Activated CD4-positive, CD25-positive, alpha-beta regulatory T cell treated with anti-CD3 and anti-CD28 coated beads, Interleukin-2, amount 50 U/mL, for 24 hours (primary cell): ENCODE measurements around the gene HCLS1.
"Not testable (repeated sequence)": the region's sequence is repeated elsewhere in the genome, so short reads cannot be mapped to it uniquely, and the experiment has no call there.

ENCODE experiments used
- ATAC-seq, 2 donors: fragments of 150-1000 bp; cut with Tn5 transposase; one replicate each; pipeline ENCODE4 v1.10.0; 2021; ENCODE audit warnings: mild to moderate bottlenecking in 1 of 2, moderate library complexity in 1 of 2

HCLS1 gene

DNA sequence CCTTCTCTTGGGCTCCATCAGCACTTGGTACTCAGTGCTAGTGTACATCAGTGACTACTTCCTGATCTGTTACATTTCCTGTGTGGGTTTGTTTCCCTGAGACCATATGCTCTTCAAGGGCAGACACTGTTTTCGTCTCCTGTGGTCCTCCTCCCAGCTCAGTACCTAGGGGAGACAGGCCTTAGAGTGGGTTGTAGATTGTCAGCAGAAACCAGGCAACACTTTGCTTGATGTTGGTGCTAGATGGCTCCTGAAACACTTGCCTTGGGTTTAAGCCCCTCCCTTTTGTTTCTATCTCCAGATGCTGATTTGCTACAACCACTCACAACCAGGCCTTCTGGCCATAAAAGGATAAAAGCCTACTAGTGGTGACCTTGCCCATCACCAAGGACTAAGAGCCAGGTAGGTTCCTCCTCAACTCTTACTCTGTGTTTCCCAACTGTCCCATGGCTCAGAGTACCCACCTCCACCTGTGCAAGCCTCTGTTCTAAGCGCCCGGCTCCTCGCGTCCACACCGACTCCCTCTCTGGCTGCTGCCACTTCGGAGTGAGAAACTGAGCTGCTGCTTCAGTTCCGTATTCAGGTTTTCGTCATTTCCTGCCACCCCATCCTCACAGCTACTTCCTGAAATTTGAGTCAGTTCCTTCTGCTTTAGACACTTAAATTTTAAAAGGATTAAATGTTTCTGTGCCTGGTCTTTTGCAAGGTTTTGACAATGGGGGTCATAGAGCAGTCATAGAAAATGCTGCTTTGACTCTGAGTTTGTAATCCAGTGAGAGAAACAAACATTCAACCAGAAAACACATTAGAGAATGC is at the start of gene HCLS1:
TSS of gene HCLS1 (minus strand) at position 548 of the 816 bp plus-strand sequence. CDS start 2,556 bp downstream, outside the sequence.
- ATAC-seq, result peak; percentile 85 to 86

DNA sequence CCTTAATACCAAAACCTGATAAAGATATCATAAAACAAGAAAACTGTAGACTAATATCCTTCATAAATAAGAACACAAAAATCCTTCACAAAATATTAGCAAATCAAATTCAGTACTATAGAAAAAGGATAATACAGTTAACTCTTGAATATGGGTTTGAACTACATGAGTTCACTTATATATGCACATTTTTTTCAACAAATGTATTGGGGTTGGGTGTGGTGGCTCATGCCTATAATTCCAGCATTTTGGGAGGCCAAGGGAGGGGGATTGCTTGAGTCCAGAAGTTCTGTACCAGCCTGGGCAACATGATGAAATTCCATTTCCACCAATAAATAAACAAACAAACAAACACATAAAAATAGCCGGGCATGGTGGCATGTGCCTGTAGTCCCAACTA is 49.6 kb upstream of the HCLS1 start:
- ATAC-seq, result no peak

GRCh38 chr3:121707531-121708273 is 47.0 kb upstream of the HCLS1 start:
- ATAC-seq, result no peak

DNA sequence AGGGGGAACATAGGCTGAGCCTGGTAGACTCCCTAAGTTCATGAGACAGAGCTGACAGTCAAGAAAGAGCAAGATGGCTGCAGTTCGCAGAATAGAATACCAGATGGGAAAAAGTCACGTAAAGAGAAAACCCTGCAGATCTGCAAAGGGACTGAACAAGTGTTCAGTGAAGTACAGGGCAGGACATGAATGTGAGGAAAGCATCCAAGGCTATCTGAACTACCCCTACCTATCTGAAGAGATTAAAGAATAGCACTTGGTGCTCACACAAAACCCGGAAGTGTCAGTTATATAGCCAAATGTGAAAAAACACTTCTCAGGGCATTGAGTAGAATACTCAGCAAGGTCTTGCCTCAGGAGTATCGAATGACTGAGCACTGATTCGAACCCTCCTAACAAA is 44.8 kb upstream of the HCLS1 start:
- no peak for ATAC-seq

- ATAC-seq, result no peak
These were observed 43.3 kb upstream of the HCLS1 start for GRCh38 chr3:121703973-121704372.

- no peak for ATAC-seq
These were observed 38.2 kb upstream of the HCLS1 start for GRCh38 chr3:121698901-121699300.

DNA sequence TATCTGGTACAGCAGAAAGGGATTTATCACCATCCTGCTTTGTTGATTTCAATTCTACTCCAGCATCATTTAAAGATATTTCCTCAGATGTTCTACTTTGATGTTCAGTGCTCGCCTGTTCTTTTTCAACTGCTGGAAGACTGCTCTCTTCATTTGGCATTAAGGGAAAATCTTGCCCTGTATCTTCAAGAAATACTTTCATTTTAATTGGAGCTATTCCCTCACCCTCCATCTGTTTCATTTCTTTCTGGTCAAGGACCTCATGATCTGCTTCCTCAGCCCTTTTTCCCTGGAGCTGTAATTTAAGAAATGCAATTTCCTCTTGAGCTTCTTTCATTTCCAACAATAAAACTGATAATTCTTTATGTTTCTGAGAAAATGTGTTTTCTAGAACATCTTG is 37.8 kb upstream of the HCLS1 start:
- no peak for ATAC-seq

GRCh38 chr3:121696186-121696585 is 35.5 kb upstream of the HCLS1 start:
- ATAC-seq, result no peak

DNA sequence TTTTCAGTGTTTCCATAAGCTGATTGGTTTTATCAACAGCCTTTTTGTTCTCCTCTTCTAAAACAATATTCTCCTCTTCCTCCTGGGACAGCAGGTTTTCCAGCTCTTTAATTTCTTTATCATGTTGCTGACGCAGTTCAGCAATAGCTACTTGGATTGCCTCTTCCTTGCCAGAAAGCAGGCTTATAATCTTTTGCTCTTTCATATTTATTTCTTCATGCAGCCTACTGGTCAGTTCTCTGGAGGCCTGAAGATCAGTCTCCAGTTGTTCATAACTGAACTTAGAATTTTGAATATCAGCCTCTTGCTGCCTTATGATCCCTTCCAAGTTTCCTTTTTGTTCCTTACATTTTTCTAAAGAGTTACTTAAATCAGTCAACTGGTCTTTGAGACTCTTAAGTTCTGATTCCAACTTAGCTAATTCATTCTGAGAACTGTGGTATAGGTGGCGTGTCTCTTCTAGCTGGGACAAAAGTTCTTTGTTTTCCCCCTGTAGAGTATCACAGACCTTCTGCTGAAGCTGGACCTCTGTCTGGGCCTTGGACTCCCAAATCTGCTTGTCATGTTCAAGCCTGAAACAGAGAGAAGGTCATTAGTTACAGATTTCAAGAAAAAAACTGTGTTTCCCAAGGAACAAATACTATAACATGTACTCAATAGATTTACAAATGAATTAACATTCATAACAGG is 31.5 kb upstream of the HCLS1 start:
- no peak for ATAC-seq

- ATAC-seq, result peak in 1 of 2 donors; percentile 53
These were observed 30.2 kb upstream of the HCLS1 start for GRCh38 chr3:121690777-121691405.

DNA sequence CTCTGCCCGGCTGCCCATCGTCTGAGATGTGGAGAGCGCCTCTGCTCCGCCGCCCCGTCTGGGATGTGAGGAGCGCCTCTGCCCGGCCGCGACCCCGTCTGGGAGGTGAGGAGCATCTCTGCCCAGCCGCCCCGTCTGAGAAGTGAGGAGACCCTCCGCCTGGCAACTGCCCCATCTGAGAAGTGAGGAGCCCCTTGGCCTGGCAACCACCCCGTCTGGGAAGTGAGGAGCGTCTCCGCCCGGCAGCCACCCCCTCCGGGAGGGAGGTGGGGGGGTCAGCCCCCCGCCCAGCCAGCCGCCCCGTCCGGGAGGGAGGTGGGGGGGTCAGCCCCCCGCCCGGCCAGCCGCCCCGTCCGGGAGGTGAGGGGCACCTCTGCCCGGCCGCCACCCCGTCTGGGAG is 28.0 kb upstream of the HCLS1 start:
- not testable (repeated sequence) for ATAC-seq

- peak in 1 of 2 donors; percentile 36 for ATAC-seq
These were observed 21.1 kb upstream of the HCLS1 start for GRCh38 chr3:121681792-121682191.

- no peak for ATAC-seq
These were observed 16.4 kb upstream of the HCLS1 start for GRCh38 chr3:121677141-121677540.

DNA sequence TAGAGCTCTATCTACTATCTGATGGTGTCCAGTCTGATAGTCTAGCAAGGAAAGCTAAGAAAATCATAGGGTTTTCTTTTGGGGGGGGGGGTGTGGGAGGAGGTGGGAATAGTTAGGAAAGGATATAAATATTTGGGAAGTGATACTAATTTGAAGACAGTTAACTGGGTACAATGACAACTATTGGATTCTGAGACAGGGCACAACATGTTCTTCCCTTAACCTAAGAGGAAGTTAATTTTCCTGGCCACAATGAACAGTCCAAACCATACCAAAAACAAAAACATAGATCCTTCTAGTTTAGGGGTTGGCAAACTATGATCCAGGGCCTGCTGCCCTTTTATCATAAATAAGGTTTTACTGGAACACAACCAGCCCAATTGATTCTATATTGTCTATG is 10.0 kb upstream of the HCLS1 start:
- no peak for ATAC-seq

DNA sequence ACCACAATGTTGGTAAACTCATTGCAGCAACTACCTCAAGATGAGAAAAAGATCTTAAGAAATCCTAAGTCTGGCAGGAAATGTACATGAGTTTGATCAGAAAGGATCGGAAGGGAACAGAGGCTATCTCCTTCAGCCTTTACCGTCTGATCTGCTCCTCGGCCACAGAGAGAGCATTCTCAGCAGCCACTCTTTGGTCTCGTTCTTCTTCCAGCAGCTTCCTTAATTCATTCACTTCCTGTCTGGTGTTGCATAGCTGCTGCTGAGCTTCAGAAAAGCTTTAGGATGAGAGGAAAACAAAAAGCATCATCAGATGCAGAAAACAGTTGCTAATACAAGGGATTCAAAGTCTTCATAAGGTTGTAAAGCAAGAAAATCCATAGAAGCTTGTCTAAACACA is 6.6 kb upstream of the HCLS1 start:
- no peak for ATAC-seq

GRCh38 chr3:121665488-121665887 is 4.8 kb upstream of the HCLS1 start:
- ATAC-seq, result no peak

DNA sequence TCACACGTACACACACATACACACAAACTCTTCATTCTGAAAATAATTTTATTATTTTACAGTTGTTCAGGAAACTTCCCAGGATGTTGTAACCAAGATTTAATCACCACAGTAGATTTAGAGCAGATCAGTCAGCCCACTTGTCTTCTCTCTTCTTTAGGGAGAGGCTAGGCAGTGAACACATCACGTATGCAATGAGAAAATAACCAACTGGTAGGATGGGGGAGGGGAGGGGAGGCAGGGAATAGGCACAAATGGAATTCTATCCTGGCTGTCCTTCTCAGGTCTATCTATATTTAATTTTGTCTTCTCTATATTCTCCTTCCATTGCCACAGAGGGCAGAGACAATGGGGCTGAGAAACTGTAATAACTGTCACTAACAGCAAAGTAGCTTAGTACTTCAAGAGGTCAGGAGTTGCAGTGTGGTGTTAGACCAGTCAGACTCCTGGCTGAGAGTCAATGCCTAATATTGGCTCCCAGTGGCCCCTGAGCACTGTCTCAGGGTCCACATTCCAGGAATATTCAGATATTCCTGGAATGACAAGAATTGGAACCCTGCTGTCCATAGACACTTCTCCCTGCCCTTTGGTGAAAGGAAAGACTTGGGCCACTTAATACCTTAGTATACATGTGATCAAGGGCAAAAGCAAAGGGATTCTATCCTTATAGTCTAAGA is 2.6 kb upstream of the HCLS1 start:
- no peak for ATAC-seq

- no peak for ATAC-seq
These were observed 2.0 kb upstream of the HCLS1 start for GRCh38 chr3:121662742-121663141.

DNA sequence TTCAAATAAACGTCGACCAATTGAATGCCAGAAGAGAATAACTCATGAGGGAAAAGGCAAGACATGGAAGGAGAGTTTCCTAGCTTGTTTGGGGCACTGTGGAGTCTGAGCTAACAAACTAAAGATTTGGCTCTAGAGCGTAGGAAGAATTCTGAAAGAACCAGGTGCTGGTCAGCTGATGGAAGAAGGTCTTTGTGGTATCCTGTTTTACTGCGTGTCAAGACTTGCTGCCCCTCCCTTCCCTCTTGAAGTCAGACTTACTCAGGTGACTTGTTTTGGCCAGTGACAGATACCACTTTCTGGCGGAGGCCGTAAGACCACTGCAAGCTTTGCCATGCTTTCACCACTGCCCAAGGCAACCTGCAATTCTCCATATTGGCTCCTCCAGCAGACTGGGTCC is 673 bp upstream of the HCLS1 start:
- ATAC-seq, result no peak

DNA sequence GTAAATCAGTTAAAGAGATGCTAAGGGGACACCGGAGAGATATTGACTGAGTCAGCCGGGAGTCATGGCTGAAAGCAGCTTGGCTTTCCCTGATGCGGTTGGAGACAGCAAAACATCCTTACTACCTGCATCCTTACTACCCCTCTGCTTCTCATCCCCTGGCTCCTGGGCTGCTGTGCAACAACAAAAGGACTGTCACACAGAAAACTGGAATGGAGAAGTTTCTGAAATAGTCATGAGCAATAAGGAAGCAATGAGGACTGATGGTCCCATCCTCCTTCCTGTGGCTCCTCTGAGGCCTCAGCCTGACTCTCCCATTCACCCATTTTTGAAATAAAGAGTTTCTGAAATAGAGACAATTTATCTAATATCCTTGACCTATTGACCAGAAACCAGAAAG is 1.1 kb downstream of the HCLS1 start:
- no peak for ATAC-seq

- ATAC-seq, result no peak
These were observed 1.8 kb downstream of the HCLS1 start for GRCh38 chr3:121658716-121659435.
